SK-N-SH (cell line): ENCODE data around the gene PSENEN.
"Not testable (repeated sequence)": the region's sequence is repeated elsewhere in the genome, so short reads cannot be mapped to it uniquely, and the experiment has no call there.

ENCODE experiments used
- EP300 ChIP-seq, 2 experiments: IDR thresholded peaks; 2 replicates each; pipeline versions ENCODE4 v1.4.0 to v1.6.1; 2012; ENCODE audit warnings: borderline replicate concordance in 1 of 2, low read depth in 1 of 2, low read length in 1 of 2
- EZH2phosphoT487 ChIP-seq: fragments of 200-600 bp; sonication (generic); IDR thresholded peaks from 2 replicates; pipeline ENCODE4 v1.6.1; 2017; ENCODE audit warnings: low read depth, mixed run types, mild to moderate bottlenecking, antibody characterized with exemption, moderate library complexity, borderline replicate concordance
- YY1 ChIP-seq: IDR thresholded peaks from 2 replicates; pipeline ENCODE4 v1.4.0; 2012; ENCODE audit warnings: low read depth, mild to moderate bottlenecking
- TF ChIP-seq, protein P1 (sequence below): IDR thresholded peaks from 2 replicates; pipeline ENCODE4 v1.6.1; 2012; ENCODE audit warnings: mild to moderate bottlenecking, low read depth, low read length, moderate library complexity
- TF ChIP-seq, protein P2 (sequence below): IDR thresholded peaks from 2 replicates; pipeline ENCODE4 v1.4.0; 2012; ENCODE audit warnings: low read depth

DNA sequence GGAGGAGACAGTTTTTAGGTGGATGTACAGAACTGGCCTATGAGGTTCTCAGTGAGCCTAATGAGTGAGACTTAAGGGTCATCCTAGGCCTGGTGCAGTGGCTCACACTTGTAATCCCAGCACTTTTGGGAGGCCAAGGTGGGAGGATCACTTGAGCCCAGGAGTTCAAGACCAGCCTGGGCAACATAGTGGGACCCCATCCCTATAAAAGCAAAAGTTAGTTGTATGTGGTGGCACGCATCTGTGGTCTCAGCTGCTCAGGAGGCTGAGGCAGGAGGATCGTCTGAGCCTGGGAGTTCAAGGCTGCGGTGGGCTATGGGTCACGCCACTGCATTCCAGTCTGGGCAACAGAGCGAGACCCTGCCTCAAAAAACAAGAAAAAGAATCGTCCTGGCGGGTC lies 21.3 kb upstream of the PSENEN start:
- TF ChIP-seq, protein P1, sequence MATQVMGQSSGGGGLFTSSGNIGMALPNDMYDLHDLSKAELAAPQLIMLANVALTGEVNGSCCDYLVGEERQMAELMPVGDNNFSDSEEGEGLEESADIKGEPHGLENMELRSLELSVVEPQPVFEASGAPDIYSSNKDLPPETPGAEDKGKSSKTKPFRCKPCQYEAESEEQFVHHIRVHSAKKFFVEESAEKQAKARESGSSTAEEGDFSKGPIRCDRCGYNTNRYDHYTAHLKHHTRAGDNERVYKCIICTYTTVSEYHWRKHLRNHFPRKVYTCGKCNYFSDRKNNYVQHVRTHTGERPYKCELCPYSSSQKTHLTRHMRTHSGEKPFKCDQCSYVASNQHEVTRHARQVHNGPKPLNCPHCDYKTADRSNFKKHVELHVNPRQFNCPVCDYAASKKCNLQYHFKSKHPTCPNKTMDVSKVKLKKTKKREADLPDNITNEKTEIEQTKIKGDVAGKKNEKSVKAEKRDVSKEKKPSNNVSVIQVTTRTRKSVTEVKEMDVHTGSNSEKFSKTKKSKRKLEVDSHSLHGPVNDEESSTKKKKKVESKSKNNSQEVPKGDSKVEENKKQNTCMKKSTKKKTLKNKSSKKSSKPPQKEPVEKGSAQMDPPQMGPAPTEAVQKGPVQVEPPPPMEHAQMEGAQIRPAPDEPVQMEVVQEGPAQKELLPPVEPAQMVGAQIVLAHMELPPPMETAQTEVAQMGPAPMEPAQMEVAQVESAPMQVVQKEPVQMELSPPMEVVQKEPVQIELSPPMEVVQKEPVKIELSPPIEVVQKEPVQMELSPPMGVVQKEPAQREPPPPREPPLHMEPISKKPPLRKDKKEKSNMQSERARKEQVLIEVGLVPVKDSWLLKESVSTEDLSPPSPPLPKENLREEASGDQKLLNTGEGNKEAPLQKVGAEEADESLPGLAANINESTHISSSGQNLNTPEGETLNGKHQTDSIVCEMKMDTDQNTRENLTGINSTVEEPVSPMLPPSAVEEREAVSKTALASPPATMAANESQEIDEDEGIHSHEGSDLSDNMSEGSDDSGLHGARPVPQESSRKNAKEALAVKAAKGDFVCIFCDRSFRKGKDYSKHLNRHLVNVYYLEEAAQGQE: not testable (repeated sequence)
- not testable (repeated sequence) for TF ChIP-seq EP300 (IDR thresholded peaks at IDR 0.05; ENCODE audit: borderline replicate concordance in 1 of 2, low read depth in 1 of 2, low read length in 1 of 2); EZH2phosphoT487; YY1
- TF ChIP-seq, protein P2, sequence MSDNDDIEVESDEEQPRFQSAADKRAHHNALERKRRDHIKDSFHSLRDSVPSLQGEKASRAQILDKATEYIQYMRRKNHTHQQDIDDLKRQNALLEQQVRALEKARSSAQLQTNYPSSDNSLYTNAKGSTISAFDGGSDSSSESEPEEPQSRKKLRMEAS: not testable (repeated sequence)
